ENCODE measurements around the gene PTPRH.

Gene PTPRH

DNA sequence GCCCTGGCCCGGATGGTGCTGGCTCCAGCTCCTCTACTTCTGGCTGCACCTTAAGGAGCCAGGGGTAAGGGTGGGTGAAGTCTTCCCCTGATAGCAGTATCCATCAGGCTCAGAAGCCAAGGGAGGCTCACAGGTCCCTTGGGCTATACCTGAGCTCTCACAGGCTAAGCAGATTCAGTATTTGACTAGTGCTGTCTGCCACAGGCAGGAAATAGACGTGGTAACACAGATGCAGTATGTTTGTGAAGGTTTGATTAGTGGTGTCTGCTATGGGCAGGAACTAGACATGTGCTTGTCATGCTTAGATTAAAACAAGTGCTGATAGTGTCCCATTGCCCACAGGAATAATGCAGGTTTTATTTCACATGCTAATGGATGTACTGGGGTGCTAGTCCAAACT lies 33.2 kb downstream of the PTPRH start:
- Mint-ChIP-seq H3K27me3 (ENCODE audit: low read depth) (peaks cover 100% of the 10 kb centered on the region), H3K36me3 (ENCODE audit: low read depth) (no peaks in the 10 kb centered on the region), H3K4me3 (no peak overlapping the region), H3K27ac (no peak overlapping the region), H3K4me1 (peaks cover 7% of the 10 kb centered on the region), H3K9me3 (peaks cover 5% of the 10 kb centered on the region)
- TF ChIP-seq CTCF (IDR thresholded peaks at IDR 0.05; ENCODE audit: unreplicated experiment in 3 of 3): no peak

- no peak overlapping the region for H3K4me3 Mint-ChIP-seq
- H3K27me3 Mint-ChIP-seq (ENCODE audit: low read depth): peaks cover 100% of the 10 kb centered on the region
- H3K36me3 Mint-ChIP-seq (ENCODE audit: low read depth): no peaks in the 10 kb centered on the region
- peaks cover 5% of the 10 kb centered on the region for H3K9me3 Mint-ChIP-seq
- H3K27ac Mint-ChIP-seq: no peak overlapping the region
- H3K4me1 Mint-ChIP-seq: peaks cover 7% of the 10 kb centered on the region
- TF ChIP-seq CTCF (IDR thresholded peaks at IDR 0.05; ENCODE audit: unreplicated experiment in 3 of 3): no peak
Observed at GRCh38 chr19:55175117-55175867, 34.0 kb downstream of the PTPRH start.

DNA sequence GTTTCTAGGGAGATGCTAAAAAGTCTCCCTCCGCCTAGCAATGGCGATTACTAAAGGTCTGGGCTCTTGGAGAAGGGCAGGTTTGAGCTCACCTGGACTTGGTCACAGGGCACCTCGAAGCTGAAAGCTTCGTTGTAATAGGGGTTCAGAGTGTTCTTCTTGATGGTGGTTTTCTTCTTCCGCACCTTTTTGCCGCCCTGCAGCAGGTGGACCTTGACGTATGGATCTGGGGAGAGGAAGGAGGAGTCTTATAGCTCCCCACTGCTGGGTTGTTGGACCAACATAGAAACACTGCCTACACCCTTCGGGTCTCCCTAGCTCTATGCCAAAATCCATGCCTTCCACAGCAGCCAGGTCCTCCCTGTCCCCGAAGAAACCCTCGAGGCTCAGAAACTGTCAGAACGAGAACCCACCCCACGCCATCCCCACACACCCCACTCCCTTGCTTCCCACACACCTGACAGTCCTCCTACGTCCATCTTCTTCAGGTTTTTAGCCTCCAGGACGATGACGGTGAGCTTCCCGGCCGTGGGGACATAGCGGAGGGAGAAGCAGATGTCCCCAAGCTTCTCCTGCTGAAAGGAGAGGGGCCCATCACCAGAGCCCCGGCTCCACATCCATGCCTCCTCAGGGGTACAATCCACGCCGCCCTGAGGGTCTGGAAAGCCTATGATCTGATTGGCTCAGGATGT lies 34.7 kb downstream of the PTPRH start:
- H3K9me3 Mint-ChIP-seq: peaks cover 5% of the 10 kb centered on the region
- peaks cover 100% of the 10 kb centered on the region for H3K27me3 Mint-ChIP-seq (ENCODE audit: low read depth)

GRCh38 chr19:55173714-55174409 lies 35.4 kb downstream of the PTPRH start:
- Mint-ChIP-seq H3K4me1 (peaks cover 7% of the 10 kb centered on the region), H3K9me3 (peaks cover 5% of the 10 kb centered on the region), H3K27me3 (ENCODE audit: low read depth) (peaks cover 100% of the 10 kb centered on the region), H3K4me3 (peak overlapping the region; percentile 69 to 80 (median 74)), H3K36me3 (ENCODE audit: low read depth) (no peaks in the 10 kb centered on the region), H3K27ac (no peak overlapping the region)
- TF ChIP-seq CTCF (IDR thresholded peaks at IDR 0.05; ENCODE audit: unreplicated experiment in 3 of 3): no peak

More for the DNA sequence above, 34.7 kb downstream of the PTPRH start:
- H3K36me3 Mint-ChIP-seq (ENCODE audit: low read depth): no peaks in the 10 kb centered on the region
- H3K27ac Mint-ChIP-seq: no peak overlapping the region
- peak overlapping the region in 2 of 3 experiments; percentile 69 to 80 for H3K4me3 Mint-ChIP-seq
- peaks cover 7% of the 10 kb centered on the region for H3K4me1 Mint-ChIP-seq
- TF ChIP-seq CTCF (IDR thresholded peaks at IDR 0.05; ENCODE audit: unreplicated experiment in 3 of 3): no peak

- Mint-ChIP-seq H3K27ac (no peak overlapping the region), H3K36me3 (ENCODE audit: low read depth) (no peaks in the 10 kb centered on the region), H3K4me3 (peak overlapping the region; percentile 69 to 80 (median 74)), H3K4me1 (peaks cover 7% of the 10 kb centered on the region), H3K9me3 (peaks cover 5% of the 10 kb centered on the region), H3K27me3 (ENCODE audit: low read depth) (peaks cover 95% of the 10 kb centered on the region)
- TF ChIP-seq CTCF (IDR thresholded peaks at IDR 0.05; ENCODE audit: unreplicated experiment in 3 of 3): no peak
Observed at GRCh38 chr19:55173186-55173713, 36.1 kb downstream of the PTPRH start.

Measured in nephron (organoid).